NCI-H510A (cell line): ENCODE results near the gene MAN2A2.
A peak's percentile ranks its signal among the peaks of the same experiment; 100 is the strongest.
"Not testable (repeated sequence)": the region's sequence is repeated elsewhere in the genome, so short reads cannot be mapped to it uniquely, and the experiment has no call there.

Experiments
- DNase-seq: peaks from one replicate; lab custom pipeline; 2025; lab: John Stamatoyannopoulos, UW

The MAN2A2 gene

DNA sequence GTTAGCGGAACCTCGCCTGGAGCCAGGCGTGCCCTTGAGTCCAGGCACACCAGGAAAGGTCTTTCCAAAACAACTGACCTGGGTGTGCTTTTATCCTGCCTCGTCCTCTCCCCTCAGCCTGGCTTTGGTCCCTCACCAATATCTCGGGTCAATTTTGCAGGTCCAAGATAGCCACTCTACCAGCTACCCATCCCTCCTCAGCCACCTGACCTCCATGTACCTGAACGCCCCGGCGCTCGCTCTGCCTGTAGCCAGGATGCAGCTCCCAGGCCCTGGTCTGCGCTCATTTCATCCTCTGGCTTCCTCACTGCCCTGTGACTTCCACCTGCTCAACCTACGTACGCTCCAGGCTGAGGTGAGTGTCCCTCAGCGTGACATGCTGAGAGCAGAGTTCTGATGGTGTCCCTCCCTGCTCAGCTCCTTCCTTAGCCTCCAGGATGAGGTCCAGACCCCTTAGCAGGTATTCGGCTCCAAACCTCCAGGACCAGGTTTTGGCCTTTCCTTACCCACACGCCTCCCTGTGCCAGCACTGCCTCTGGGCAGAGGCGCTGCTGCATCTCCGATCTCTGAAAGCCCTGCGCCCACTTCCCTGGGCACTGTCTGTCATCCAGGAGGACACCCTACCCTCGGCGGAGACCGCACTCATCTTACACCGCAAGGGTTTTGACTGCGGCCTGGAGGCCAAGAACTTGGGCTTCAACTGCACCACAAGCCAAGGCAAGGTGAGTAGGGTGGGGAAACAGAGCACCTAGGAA is 15.1 kb downstream of the MAN2A2 start:
- no peak for DNase-seq

DNA sequence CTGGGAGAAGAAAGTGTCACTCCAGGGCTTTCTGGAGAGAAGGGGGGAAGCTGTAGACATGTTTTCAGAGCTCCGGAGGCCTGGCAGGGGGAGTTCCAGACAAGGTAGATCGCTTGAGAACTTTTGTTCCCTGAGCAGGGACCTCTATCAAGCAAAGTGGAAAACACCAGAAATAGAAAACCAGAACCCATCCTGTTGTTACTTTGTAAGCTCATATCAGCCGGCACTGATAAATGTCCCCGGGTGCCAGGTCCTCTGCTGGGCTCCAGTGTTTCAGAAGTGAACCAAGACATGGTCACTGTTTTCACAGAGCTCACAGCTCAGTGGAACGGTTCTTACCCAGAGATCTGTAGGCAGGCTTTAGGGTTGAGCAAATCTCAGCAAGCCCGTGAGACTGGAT is 15.7 kb downstream of the MAN2A2 start:
- no peak for DNase-seq

DNA sequence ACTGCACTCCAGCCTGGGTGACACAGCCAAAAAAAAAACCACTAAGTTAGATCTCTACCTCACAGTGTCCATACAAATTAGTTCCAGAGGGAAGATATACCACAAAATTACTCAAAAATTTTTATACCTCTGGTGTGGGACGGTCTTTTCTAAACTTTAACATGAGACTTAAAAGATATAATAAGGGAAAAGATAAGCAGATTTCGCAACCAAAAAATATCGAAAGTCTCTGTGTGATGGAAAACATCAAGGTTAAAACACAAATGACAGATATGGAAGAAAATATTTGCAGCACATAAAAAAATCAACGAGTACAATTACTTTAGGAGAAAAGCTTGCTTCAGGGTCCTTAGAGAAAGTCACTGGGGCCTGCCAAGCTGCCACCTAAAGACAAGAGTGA is 18.8 kb downstream of the MAN2A2 start:
- no peak for DNase-seq

DNA sequence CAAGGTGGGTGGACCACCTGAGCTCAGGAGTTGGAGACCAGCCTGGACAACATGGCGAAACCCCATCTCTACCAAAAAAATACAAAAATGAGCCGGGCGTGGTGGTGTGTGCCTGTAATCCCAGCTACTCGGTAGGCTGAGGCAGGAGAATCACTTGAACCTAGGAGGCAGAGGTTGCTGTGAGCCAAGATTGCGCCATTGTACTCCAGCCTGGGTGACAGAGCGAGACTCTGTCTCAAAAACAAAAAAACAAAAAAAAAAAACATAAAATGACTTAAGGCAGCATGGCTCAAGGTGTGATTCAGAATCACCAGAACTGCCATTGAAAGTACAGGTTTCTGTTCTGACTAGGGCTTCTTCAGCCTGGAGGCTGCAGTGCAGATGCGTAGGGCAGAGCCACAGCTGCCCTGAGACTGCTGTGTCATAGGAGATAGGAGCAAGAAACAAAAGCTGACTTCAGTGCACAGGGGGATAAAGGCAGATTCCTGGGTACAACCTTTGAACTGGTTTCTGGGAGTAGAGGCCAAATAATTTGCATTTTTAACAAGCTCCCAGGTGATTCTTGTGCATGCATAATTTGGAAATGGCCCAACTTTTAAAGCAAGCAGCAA is 19.7 kb downstream of the MAN2A2 start:
- DNase-seq, result not testable (repeated sequence)

DNA sequence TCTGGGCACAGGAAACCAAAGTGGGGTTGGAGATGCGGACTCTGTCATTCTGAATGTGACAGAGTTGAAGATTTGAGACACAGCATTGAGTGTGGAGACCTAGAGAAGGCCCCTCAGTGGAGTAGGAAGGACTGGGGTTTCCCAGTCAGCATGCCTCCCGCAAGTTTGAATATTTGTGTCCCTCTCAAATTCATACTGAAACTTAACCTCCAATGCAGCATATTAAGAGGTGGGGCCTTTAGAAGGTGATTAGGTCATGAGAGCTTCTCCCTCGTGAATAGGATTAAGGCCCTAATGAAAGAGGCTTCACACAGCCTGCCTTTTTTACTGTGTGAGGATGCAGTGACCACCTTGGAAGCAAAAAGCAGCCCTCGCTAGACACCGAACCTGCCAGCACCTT is 21.3 kb downstream of the MAN2A2 start:
- DNase-seq, result no peak

DNA sequence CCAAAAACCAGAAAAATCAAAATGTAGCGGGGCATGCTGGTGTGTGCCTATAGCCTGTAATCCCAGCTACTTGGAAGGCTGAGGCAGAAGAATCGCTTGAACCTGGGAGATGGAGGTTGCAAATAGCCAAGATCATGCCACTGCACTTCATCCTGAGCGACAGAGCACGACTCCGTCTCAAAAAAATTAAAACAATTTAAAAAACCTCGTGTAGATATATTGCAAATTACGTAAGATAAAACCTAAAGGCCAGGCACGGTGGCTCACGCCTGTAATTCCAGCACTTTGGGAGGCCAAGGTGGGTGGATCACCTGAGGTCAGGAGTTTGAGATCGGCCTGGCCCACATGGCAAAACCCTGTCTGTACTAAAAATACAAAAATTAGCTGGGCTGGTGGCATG is 23.7 kb downstream of the MAN2A2 start:
- not testable (repeated sequence) for DNase-seq

DNA sequence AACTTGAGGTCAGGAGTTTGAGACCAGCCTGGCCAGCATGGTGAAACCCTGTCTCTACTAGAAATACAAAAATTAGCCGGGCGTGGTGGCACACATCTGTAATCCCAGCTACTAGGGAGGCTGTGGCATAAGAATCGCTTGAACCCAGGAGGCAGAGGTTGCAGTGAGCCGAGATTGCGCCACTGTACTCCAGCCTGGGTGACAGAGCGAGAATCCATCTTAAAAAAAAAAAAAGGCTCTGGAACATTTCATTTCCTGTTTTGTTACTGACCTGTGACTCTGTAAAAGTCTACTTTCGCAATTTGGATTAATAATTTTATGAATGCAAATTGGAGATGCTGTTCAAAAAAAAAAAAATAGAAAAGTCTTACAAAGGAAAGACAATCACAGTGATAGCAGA is 25.0 kb downstream of the MAN2A2 start:
- not testable (repeated sequence) for DNase-seq

DNA sequence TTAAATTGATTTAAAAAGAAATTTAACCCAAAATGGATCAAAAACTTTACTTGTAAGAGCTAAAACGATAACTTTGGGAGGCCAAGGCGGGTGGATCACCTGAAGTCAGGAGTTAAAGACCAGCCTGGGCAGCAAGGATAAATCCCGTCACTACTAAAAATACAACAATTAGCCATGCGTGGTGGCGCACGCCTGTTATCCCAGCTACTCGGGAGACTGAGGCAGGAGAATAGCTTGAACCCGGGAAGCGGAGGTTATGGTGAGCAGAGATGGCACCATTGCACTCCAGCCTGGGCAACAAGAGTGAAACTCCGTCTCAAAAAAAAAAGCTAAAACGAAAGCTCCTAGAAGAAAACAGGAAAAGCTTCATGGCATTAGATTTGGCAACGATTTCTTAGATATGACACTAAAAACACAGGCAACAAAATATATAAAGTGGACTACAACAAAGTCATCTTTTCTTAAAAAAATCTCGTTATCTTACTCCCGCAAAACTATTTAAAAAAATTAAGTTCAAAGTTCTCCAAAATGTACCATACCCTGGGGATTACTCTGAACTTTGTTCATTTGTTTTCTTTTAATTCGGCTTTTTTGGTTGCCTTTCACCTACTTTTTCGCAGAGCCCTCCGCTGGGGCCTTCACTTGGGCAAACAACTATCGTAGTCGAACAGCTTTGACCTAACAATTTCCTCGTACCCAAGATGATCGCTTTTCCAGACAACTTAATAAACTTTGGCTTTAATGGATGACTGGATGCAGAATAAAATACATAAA is 26.3 kb downstream of the MAN2A2 start:
- no peak for DNase-seq

DNA sequence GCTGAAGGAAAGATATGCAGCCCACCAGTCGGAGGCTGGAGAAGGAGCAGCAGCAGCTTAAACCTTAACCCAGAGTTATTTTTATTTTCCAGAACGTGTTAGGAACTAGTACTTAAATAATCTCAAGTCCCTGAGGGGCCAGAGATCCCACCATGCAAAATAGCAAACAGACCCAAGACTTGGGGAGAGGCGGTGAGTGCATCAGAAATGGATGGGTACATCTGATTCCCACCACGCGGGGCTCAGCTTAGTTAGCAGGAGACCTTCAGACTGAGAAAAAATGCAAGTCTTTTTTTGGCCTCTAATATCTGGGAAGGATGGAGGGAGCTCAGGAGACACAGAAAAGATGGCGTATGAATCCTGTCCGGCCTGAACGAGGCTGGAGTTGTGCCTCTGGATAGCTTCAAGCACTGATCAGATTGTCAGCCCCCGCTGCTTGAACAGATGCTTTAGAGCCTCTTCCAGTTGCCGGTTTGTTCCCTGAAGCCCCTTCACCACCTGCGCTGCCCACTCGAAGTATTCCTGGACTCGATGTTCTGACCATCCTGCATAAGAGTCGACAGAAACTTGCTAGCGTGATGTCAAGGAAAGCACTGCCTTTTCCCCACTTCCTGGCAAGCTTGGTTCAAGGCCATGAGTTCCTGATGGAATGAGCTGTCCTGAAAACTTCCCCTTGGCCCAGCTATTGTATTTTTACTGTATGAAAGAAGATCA is 27.9 kb downstream of the MAN2A2 start:
- no peak for DNase-seq

DNA sequence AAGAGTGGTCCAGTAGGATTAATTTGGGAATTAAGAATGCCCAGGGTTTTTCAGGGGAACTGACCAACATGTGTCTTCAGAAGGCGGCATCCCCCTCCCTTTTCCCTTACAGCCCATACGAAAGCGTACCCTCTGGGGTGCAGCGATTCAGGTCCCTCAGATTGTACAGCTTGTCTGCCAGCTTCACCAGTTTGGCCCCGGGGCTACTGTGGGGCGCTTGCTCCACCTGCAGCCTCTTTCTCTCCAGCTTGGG is 28.4 kb downstream of the MAN2A2 start:
- DNase-seq, result no peak

DNA sequence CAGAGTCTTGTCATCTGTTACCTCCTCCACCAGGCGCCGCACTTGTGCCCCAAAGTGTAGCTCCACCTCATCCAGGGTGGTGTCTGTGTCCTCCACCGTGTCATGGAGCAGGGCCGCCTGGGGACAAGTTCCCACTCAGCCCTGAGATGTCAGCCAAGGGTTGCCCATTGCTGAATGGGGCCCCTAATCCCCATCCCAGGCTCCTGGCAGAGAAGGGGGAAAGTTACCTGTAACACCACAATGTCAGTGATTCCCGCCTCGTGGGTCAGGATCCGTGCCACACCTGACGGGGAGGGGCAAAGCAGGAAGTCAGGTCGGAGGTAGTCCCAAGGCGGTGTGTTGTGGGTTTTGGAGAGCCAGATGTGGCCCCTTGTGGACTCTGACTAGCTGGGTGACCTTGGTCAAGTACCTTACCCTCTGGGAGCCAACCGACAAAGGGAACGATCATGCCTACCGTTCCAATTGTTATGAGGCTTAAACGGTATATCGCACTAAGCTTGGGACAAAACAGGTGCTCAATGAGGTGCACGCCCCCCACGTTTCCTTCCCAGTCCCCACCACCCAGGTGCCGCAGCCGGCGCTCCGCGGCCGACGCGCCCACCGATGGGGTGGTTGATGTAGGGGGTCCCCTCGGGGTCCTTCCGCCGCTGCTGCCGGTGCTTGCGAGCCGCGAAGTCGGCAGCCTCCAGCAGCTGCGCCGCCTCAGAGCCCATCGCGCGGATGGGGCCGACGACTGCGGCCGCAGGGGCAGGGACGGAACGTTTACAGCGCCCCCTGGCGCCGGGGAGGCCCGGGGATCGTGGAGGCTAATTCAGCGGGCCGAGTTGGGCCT is 28.9 kb downstream of the MAN2A2 start, which contains the start of gene HDDC3:
Gene HDDC3, minus strand, starts transcription at position 722 of the 832 bp plus-strand sequence. Its CDS starts 9 bp downstream, at position 713.
- peak; percentile 84 for DNase-seq

DNA sequence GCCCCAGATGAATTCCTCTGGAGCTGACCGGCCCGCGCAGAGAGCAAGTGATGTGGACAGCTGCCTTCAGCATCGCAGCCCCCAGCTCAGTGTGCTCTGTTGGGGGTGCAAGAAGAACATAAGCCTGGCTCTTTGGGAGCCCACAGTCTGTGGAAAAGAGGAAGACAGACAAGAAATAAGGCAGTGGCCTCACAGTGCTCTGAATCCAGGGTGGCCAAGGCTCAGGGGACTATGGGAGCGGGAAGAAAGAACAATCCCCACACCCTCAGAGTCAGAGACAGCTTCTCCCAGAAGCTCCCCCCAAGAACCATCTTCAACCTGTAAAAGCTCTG is 29.5 kb downstream of the MAN2A2 start:
- DNase-seq, result no peak

DNA sequence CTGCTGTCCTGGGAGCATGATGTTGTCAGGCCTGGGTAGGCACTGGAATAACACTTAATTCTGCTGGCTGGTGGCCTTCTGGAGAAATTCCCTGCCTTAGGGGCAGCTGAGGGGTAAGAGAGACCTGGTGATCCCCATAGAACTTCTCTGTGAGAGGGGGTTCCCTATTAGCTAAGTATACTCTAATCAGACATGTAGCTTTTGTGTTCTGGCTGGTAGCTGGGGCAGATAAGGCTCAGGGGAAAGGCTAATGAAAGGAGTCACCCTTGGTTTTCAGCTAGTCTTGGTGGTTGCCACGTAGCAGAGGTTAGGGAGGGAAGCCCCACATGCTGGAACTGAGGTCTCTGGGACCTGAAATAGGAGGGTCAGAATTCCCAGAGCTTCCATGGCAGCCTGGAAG is 30.2 kb downstream of the MAN2A2 start:
- no peak for DNase-seq

DNA sequence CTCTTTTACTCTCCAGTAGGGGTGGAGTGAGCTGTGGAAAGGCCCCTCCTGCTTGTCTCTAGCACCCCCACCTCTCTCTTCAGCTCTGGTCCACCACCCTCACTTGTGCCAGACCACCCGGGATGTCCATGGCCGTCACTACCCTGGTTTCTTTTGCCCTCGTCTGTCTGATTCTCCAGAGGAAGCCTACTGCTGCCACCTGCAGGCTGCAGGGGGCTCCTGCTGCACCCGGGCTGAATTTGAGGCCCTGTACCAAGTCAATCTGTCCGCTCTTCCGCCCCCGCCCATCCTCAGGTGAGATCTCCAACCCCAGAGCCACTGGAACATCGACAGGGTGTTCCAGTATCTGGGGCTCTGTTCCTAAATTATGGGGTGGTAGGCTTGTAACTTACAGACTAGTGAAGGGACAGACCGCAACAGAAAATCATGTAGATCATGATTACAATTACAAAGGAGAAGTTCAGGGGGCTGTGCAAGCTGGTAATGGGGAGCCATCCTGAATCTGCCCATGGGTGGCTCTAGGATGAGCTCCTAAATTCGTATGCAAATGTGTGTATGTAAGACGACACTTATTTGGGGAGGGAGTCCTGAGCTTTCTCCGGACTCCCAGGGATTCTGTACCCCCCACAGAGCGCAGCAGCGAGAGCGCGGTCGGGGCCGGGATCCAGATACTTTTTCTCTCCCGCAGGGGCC is 31.3 kb downstream of the MAN2A2 start:
- DNase-seq, result peak; percentile 79

DNA sequence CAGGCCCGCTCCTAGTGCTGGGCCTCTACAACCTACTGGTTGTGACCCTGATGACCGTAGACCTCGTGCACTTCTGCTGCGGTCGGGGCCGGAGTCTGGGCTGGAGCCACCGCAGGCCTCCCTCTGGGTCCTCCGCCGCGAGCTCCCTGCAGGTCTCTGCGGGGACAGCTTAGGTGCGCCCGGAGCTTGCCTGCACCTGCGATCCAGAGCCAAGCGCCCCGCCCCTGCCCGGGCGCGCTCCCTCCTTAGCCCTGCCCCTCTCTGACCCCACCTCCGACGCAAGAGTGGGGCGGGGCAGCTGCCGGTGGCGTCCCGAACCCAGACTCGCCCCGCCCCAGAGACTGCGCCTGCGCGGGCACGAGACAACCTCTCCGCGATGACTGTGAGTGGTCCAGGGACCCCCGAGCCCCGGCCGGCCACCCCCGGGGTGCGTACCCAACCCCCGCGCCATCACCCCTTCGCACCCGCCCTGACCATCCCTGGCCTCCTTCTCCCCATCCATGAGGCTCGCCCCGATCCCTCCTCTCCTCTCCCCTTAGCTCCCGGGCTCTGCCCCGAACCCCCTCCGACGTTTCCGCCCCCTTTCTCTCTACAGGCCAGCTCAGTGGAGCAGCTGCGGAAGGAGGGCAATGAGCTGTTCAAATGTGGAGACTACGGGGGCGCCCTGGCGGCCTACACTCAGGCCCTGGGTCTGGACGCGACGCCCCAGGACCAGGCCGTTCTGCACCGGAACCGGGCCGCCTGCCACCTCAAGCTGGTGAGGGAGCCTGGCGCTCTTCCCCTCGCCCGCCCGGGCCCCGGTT is 32.0 kb downstream of the MAN2A2 start, which contains the start of gene UNC45A:
Gene UNC45A, plus strand, starts transcription at position 337 of the 803 bp plus-strand sequence. Its CDS starts 40 bp downstream, at position 377.
- peak; percentile 87 for DNase-seq

DNA sequence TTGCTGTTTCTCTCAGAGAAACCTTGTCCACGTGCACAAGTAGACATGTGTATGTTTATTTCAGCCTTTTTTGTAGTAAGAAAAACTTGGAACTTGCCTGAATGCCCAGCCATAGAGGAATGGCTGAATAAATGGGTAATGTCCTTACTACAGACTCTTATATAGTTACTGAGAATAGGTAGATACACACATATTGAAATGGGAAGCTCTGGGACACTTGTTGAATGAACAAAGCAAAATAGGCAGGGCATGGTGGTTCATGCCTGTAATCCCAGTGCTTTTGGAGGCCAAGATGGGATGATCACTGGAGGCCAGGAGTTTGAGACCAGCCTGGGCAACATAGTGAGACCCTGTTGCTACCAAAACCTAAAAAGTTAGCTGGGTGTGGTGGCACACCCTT is 33.7 kb downstream of the MAN2A2 start:
- DNase-seq, result no peak

DNA sequence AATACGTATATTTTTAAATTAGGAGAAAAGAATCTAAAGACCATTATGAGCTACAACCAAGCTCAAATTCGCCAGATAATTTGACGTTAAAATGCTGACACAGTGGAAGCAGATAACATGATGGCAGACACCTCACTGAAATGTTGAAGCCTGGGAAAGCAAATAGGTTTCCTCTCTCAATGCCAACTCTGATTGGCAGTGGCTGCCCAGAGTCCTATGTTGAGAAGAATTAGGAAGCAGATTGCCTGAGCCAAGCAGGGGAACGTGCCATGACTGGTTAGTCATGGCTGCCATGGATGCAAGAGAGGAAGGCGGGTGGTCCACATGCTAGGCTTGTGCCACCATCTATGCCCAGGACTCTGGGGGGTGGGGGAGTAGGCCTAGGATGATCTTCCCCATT is 35.2 kb downstream of the MAN2A2 start:
- no peak for DNase-seq

DNA sequence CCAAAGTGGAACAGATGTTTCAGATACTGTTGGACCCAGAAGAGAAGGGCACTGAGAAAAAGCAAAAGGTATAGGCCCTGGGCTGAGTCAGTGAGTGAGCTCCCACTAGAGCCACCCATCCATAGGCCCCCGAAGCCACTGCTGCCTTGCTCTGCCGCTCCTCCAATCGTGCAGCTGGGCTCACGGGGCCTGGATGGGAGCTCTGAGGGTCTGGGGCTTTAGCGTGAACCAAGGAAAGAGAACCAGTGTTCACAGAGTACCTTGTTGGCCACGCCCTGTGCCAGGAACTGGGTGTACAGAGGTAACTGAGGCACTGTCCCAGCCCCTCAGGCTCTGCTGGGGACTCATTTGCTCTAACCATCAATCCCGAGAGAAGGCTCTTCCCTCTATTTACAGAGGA is 36.7 kb downstream of the MAN2A2 start:
- DNase-seq, result no peak

DNA sequence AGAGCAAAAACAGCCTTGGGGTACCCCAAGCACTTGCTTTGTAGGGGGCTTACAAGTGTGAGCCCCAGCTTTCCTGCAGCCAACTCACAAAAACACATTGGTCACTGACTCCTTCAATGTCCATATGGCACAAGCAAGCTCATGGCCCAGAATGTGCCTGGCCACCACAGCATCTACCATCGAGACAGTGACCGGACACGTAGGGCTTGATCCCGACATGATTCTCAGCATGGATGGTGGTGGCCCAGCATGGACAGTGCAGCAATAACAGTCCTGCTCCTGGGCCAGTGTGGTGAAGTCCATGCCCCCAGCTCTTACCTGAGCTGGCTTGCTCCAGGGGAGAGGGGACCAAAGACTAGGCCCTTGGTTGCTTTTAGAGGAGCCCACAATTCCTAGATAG is 37.9 kb downstream of the MAN2A2 start:
- DNase-seq, result no peak
